Measurements from ENCODE around the gene LY9.

Gene LY9

GRCh38 chr1:160801836-160802580 lies 6.0 kb downstream of the LY9 start:
- DNase-seq (ENCODE audit: low spot score), result no peak

GRCh38 chr1:160806109-160806665 lies 10.2 kb downstream of the LY9 start:
- no peak for DNase-seq (ENCODE audit: low spot score)

- no peak for DNase-seq (ENCODE audit: low spot score)
Observed at GRCh38 chr1:160806784-160807183, 10.8 kb downstream of the LY9 start.

- no peak for DNase-seq (ENCODE audit: low spot score)
Observed at GRCh38 chr1:160807247-160807646, 11.3 kb downstream of the LY9 start.

- DNase-seq (ENCODE audit: low spot score), result no peak
Observed at GRCh38 chr1:160807738-160808137, 11.8 kb downstream of the LY9 start.

GRCh38 chr1:160808289-160808688 lies 12.3 kb downstream of the LY9 start:
- no peak for DNase-seq (ENCODE audit: low spot score)

GRCh38 chr1:160810486-160810885 lies 14.5 kb downstream of the LY9 start:
- DNase-seq (ENCODE audit: low spot score), result no peak

- DNase-seq (ENCODE audit: low spot score), result no peak
Observed at GRCh38 chr1:160811147-160811546, 15.2 kb downstream of the LY9 start.

- peak; percentile 65 for DNase-seq (ENCODE audit: low spot score)
Observed at GRCh38 chr1:160813215-160813614, 17.2 kb downstream of the LY9 start.

GRCh38 chr1:160814316-160814715 lies 18.3 kb downstream of the LY9 start:
- no peak for DNase-seq (ENCODE audit: low spot score)

- DNase-seq (ENCODE audit: low spot score), result no peak
Observed at GRCh38 chr1:160814856-160815255, 18.9 kb downstream of the LY9 start.

- no peak for DNase-seq (ENCODE audit: low spot score)
Observed at GRCh38 chr1:160818207-160818937, 22.4 kb downstream of the LY9 start.

- no peak for DNase-seq (ENCODE audit: low spot score)
Observed at GRCh38 chr1:160819186-160819585, 23.2 kb downstream of the LY9 start.

GRCh38 chr1:160821627-160822026 lies 25.7 kb downstream of the LY9 start:
- DNase-seq (ENCODE audit: low spot score), result no peak

GRCh38 chr1:160823296-160823695 lies 27.3 kb downstream of the LY9 start:
- DNase-seq (ENCODE audit: low spot score), result no peak

GRCh38 chr1:160826546-160826945 lies 30.6 kb downstream of the LY9 start:
- no peak for DNase-seq (ENCODE audit: low spot score)

- no peak for DNase-seq (ENCODE audit: low spot score)
Observed at GRCh38 chr1:160827418-160827817, 31.4 kb downstream of the LY9 start.

GRCh38 chr1:160829766-160830165 lies 33.8 kb downstream of the LY9 start:
- DNase-seq (ENCODE audit: low spot score), result no peak

- DNase-seq (ENCODE audit: low spot score), result peak; percentile 75
Observed at GRCh38 chr1:160830321-160831153, 34.6 kb downstream of the LY9 start.

- DNase-seq (ENCODE audit: low spot score), result peak; percentile 50
Observed at GRCh38 chr1:160834945-160835565, 39.1 kb downstream of the LY9 start.

- no peak for DNase-seq (ENCODE audit: low spot score)
Observed at GRCh38 chr1:160835751-160836150, 39.8 kb downstream of the LY9 start.

GRCh38 chr1:160836561-160836960 lies 40.6 kb downstream of the LY9 start:
- DNase-seq (ENCODE audit: low spot score), result no peak

Measured in CD4-positive, alpha-beta T cell treated with Interleukin-2 at 100 ng/mL for 4 hours (primary cell).